Measurements from ENCODE around the gene UBE2Q2.

UBE2Q2 gene

DNA sequence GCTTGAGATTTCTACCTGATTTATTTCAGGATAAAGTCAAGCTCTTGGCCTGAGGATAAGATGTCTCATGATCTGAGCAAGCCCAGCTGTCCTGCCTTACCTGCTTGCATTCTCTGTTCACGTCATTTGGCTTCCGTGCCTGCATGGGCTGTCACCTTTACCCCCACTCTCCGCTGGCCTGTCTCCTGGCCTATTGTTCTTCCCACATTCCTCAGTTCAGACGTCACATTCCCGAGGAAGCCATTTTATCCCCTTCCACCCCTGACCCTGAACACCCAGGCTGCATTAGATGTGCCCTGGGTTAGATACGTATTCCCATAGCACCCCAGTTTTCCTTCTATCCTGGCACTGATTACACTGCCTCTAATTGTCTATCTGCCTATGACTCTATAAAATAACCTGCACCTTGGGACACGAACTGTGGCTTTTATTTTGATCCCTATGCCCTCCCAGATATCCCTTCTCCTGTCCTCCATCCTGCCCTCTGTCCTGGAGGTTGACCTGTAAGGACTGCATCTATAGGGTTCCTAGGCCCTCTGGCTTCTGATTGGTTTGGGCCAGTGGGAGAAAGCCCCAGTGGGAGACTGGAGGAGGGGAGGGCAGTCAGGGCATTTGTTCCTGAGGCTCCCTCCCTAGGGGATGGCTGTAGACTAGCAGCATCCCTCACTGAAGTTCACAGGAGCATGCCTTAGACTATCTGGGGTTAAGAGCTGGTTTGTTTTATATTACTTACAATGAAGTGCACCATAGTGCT lies 19.2 kb upstream of the UBE2Q2 start:
- DNase-seq: no peak
- Histone ChIP-seq H3K4me1 (no peaks in the 10 kb centered on the region), H3K27me3 (peaks cover 0 to 15% of the 10 kb centered on the region in 2 donors), H3K4me3 (no peak overlapping the region), H3K27ac (no peak overlapping the region), H3K36me3 (no peaks in the 10 kb centered on the region), H3K9me3 (no peaks in the 10 kb centered on the region)
- TF ChIP-seq CTCF (IDR thresholded peaks at IDR 0.05): no peak
- intact Hi-C loops (cut with DNase I; ENCODE audit: low total_unique reads): no loop called here

DNA sequence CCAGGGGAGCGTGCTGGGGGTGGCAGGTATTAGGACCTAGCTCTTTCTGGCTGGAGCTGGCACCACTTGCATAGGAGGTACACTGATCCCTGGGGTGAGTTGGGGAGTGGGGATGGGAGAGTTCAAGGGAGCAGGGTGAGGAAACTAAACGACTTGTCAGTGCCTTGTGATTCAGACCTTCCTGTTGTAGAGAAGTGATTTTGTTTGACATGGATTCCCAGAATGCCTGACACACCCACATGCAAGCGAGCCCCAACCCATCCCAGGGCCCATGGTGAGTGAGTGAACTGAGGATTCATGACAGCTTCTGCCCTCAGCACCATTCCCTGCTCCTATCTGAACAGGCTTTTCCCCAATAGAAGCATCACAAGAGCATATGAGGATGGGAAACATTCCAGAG lies 15.6 kb upstream of the UBE2Q2 start:
- Histone ChIP-seq H3K36me3 (no peaks in the 10 kb centered on the region), H3K4me1 (no peaks in the 10 kb centered on the region), H3K27ac (no peak overlapping the region), H3K4me3 (no peak overlapping the region), H3K27me3 (peaks cover 0 to 12% of the 10 kb centered on the region in 2 donors), H3K9me3 (no peaks in the 10 kb centered on the region)
- intact Hi-C loops (cut with DNase I; ENCODE audit: low total_unique reads): no loop called here
- no peak for DNase-seq
- TF ChIP-seq CTCF (IDR thresholded peaks at IDR 0.05): no peak

GRCh38 chr15:75828429-75828828 lies 14.8 kb upstream of the UBE2Q2 start:
- Histone ChIP-seq H3K4me1 (no peaks in the 10 kb centered on the region), H3K27ac (no peak overlapping the region), H3K27me3 (peaks cover 0 to 12% of the 10 kb centered on the region in 2 donors), H3K36me3 (no peaks in the 10 kb centered on the region), H3K4me3 (no peak overlapping the region), H3K9me3 (no peaks in the 10 kb centered on the region)
- intact Hi-C loops (cut with DNase I; ENCODE audit: low total_unique reads): no loop called here
- TF ChIP-seq CTCF (IDR thresholded peaks at IDR 0.05): no peak
- DNase-seq: no peak

GRCh38 chr15:75830910-75831805 lies 12.1 kb upstream of the UBE2Q2 start:
- Histone ChIP-seq H3K36me3 (no peaks in the 10 kb centered on the region), H3K27ac (no peak overlapping the region), H3K4me1 (no peaks in the 10 kb centered on the region), H3K9me3 (no peaks in the 10 kb centered on the region), H3K4me3 (no peak overlapping the region), H3K27me3 (peaks cover 0 to 12% of the 10 kb centered on the region in 2 donors)
- intact Hi-C loops (cut with DNase I; ENCODE audit: low total_unique reads): loop anchor here (5.0 kb wide), 1 partner anchor 604 kb away; no protein-coding TSS in a partner anchor
- TF ChIP-seq CTCF (IDR thresholded peaks at IDR 0.05): no peak
- DNase-seq: no peak

DNA sequence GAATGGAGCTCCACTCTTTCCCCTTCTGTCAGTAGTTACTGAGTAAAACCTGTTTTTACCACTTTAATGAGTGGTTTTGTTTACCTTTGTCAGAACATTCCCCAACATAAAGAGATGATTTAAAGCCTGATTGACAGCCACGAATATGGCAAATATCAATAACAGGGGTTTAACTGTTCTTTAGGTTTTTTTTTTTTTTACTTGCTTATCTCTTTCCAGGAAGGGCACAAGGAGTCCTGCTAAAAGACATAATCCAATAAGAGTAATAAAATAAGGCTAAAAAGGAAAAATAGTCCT lies 11.5 kb upstream of the UBE2Q2 start:
- Histone ChIP-seq H3K4me1 (no peaks in the 10 kb centered on the region), H3K4me3 (no peak overlapping the region), H3K27ac (no peak overlapping the region), H3K36me3 (no peaks in the 10 kb centered on the region), H3K9me3 (no peaks in the 10 kb centered on the region), H3K27me3 (peaks cover 0 to 12% of the 10 kb centered on the region in 2 donors)
- intact Hi-C loops (cut with DNase I; ENCODE audit: low total_unique reads): loop anchor here (5.0 kb wide), 1 partner anchor 604 kb away; no protein-coding TSS in a partner anchor
- TF ChIP-seq CTCF (IDR thresholded peaks at IDR 0.05): no peak
- DNase-seq: no peak

All from tibial artery (tissue), 4 donors.